Cardiac muscle cell (in vitro differentiated cells and primary cell): Measurements from ENCODE around the gene SAP30BP. TPM values are rescaled to one million over a fixed set of nuclear protein-coding genes. Genes with fewer than 3 reads are reported as not detected.

Experiments
- DNase-seq, 2 donors: peaks; one replicate each; pipeline versions ENCODE4 v3.0.0 to v3.0.0-alpha.2; 2010 to 2017; ENCODE audit warnings: low read depth in 1 of 2, low spot score in 1 of 2
- H3K27ac ChIP-seq: fragments of 200-600 bp; sonication (generic); 2 replicates; pipeline ENCODE4 v1.5.1; 2016
- H3K27me3 ChIP-seq: fragments of 200-600 bp; sonication (generic); 2 replicates; pipeline ENCODE4 v1.6.0; 2016; ENCODE audit warnings: control low read depth
- H3K36me3 ChIP-seq: fragments of 200-600 bp; sonication (generic); 2 replicates; pipeline ENCODE4 v1.5.1; 2016; ENCODE audit warnings: control low read depth
- H3K4me1 ChIP-seq: fragments of 200-600 bp; sonication (generic); 2 replicates; pipeline ENCODE4 v1.8.1; 2017; ENCODE audit warnings: low read depth, mild to moderate bottlenecking, mixed run types
- H3K4me3 ChIP-seq: fragments of 200-600 bp; sonication (generic); 2 replicates; pipeline ENCODE4 v1.5.1; 2016; ENCODE audit warnings: mild to moderate bottlenecking
- H3K9me3 ChIP-seq: fragments of 200-600 bp; sonication (generic); 2 replicates; pipeline ENCODE4 v1.5.1; 2017; ENCODE audit warnings: low read depth, mild to moderate bottlenecking, control low read depth
- CTCF ChIP-seq: IDR thresholded peaks from 2 replicates; pipeline ENCODE4 v1.5.1; 2012; ENCODE audit warnings: low read depth, mild to moderate bottlenecking, low read length
- polyA plus RNA-seq: library from polyadenylated mRNA; unstranded; fragments of >200 nt; fragmentation: Nextera tagmentation; extraction: Ambion mirVana; gene quantifications from 2 replicates; pipeline ENCODE4 v1.2.1, GENCODE V29; 2016
- total RNA-seq: library from RNA; depleted of rRNA; stranded (reverse); fragments of >200 nt; gene quantifications from 2 replicates; pipeline ENCODE4 v1.2.3, GENCODE V29; 2016

The SAP30BP gene
- total and polyA plus RNA-seq, 2 experiments from 2014 or later, result 50.8 to 106 TPM

- peaks cover 7% of the 10 kb centered on the region for H3K4me1 ChIP-seq
- H3K27ac ChIP-seq, result no peak overlapping the region
- no peak for DNase-seq
- no peaks in the 10 kb centered on the region for H3K9me3 ChIP-seq
- peaks cover 26% of the 10 kb centered on the region for H3K36me3 ChIP-seq
- H3K4me3 ChIP-seq, result peak overlapping the region; percentile 66
- no peaks in the 10 kb centered on the region for H3K27me3 ChIP-seq
- TF ChIP-seq CTCF, result no peak
Observed at GRCh38 chr17:75665981-75666380, 1.2 kb upstream of the SAP30BP start.

- peak overlapping the region; percentile 66 for H3K4me3 ChIP-seq
- no peaks in the 10 kb centered on the region for H3K9me3 ChIP-seq
- peaks cover 7% of the 10 kb centered on the region for H3K4me1 ChIP-seq
- no peak overlapping the region for H3K27ac ChIP-seq
- TF ChIP-seq CTCF, result no peak
- H3K27me3 ChIP-seq, result no peaks in the 10 kb centered on the region
- peaks cover 16% of the 10 kb centered on the region for H3K36me3 ChIP-seq
- no peak for DNase-seq
Observed at GRCh38 chr17:75667825-75668224, 687 bp downstream of the SAP30BP start.

GRCh38 chr17:75668489-75668888, 1.4 kb downstream of the SAP30BP start:
- peaks cover 7% of the 10 kb centered on the region for H3K4me1 ChIP-seq
- DNase-seq, result no peak
- H3K9me3 ChIP-seq, result no peaks in the 10 kb centered on the region
- H3K27me3 ChIP-seq, result no peaks in the 10 kb centered on the region
- no peak for TF ChIP-seq CTCF
- peak overlapping the region; percentile 66 for H3K4me3 ChIP-seq
- H3K27ac ChIP-seq, result no peak overlapping the region
- H3K36me3 ChIP-seq, result peaks cover 21% of the 10 kb centered on the region

GRCh38 chr17:75670868-75671267, 3.7 kb downstream of the SAP30BP start:
- Histone ChIP-seq H3K9me3 (no peaks in the 10 kb centered on the region), H3K36me3 (peaks cover 21% of the 10 kb centered on the region), H3K4me3 (no peak overlapping the region), H3K27ac (no peak overlapping the region), H3K27me3 (no peaks in the 10 kb centered on the region), H3K4me1 (peaks cover 7% of the 10 kb centered on the region)
- no peak for TF ChIP-seq CTCF
- no peak for DNase-seq

GRCh38 chr17:75672011-75672410, 4.9 kb downstream of the SAP30BP start:
- no peaks in the 10 kb centered on the region for H3K9me3 ChIP-seq
- H3K27ac ChIP-seq, result no peak overlapping the region
- no peak for DNase-seq
- no peak overlapping the region for H3K4me3 ChIP-seq
- H3K27me3 ChIP-seq, result no peaks in the 10 kb centered on the region
- TF ChIP-seq CTCF, result no peak
- peaks cover 21% of the 10 kb centered on the region for H3K36me3 ChIP-seq
- peaks cover 4% of the 10 kb centered on the region for H3K4me1 ChIP-seq

- no peak overlapping the region for H3K4me3 ChIP-seq
- H3K27ac ChIP-seq, result no peak overlapping the region
- no peaks in the 10 kb centered on the region for H3K9me3 ChIP-seq
- H3K36me3 ChIP-seq, result peaks cover 21% of the 10 kb centered on the region
- H3K4me1 ChIP-seq, result no peaks in the 10 kb centered on the region
- no peaks in the 10 kb centered on the region for H3K27me3 ChIP-seq
- no peak for TF ChIP-seq CTCF
- no peak for DNase-seq
Observed at GRCh38 chr17:75673487-75673886, 6.3 kb downstream of the SAP30BP start.
